SK-N-MC (cell line): ENCODE results near the gene BMP8A.
A peak's percentile ranks its signal among the peaks of the same experiment; 100 is the strongest.
"Not testable (repeated sequence)": the region's sequence is repeated elsewhere in the genome, so short reads cannot be mapped to it uniquely, and the experiment has no call there.

Experiments used
- DNase-seq: peaks from one replicate; pipeline ENCODE4 v3.0.0-alpha.2; 2011; ENCODE audit warnings: low read depth, low spot score
- H3K27ac ChIP-seq: fragments of 200-600 bp; sonication (generic); 2 replicates; pipeline ENCODE4 v1.5.1; 2016; ENCODE audit warnings: mixed run types
- H3K36me3 ChIP-seq: fragments of 200-600 bp; sonication (generic); 2 replicates; pipeline ENCODE4 v1.6.1; 2017; ENCODE audit warnings: antibody characterized with exemption, low read length, mixed read lengths; ENCODE audit not compliant: insufficient read depth
- H3K4me3 ChIP-seq: fragments of 200-600 bp; sonication (generic); 2 replicates; pipeline ENCODE4 v1.5.1; 2016
- H3K9ac ChIP-seq: fragments of 200-600 bp; sonication (generic); 2 replicates; pipeline ENCODE4 v1.8.0; 2017; ENCODE audit warnings: mixed run types, mixed read lengths; ENCODE audit not compliant: insufficient read length
- H3K9me3 ChIP-seq: fragments of 200-600 bp; sonication (generic); 2 replicates; pipeline ENCODE4 v1.6.1; 2017; ENCODE audit warnings: low read depth, mild to moderate bottlenecking, antibody characterized with exemption, low read length, moderate library complexity, mixed read lengths
- EZH2 ChIP-seq: fragments of 200-600 bp; sonication (generic); IDR thresholded peaks from one replicate; pipeline ENCODE4 v1.6.1; 2017; ENCODE audit warnings: antibody characterized with exemption
- FOXP2 ChIP-seq: optimal IDR thresholded peaks from 2 replicates; pipeline ENCODE3; 2011; ENCODE audit warnings: mild to moderate bottlenecking, moderate library complexity; ENCODE audit not compliant: insufficient read depth; ENCODE audit errors: extremely low read length, control extremely low read depth
- POLR2AphosphoS5 ChIP-seq: IDR thresholded peaks from 2 replicates; pipeline ENCODE4 v1.6.1; 2012; ENCODE audit warnings: mild to moderate bottlenecking, low read depth, low read length, borderline replicate concordance

The BMP8A gene

GRCh38 chr1:39491146-39491921 is at the start of gene BMP8A:
Gene BMP8A, plus strand, starts transcription at chr1:39491636. Its CDS starts 356 bp downstream, at chr1:39491992.
- H3K4me3 ChIP-seq, result peak within 1 kb of the TSS; percentile 71

GRCh38 chr1:39441797-39442196 is 49.6 kb upstream of the BMP8A start:
- H3K4me3 ChIP-seq, result no peak overlapping the region
- TF ChIP-seq FOXP2 (no peak), EZH2 (no peak), POLR2AphosphoS5 (no peak)
- peaks cover 63% of the 10 kb centered on the region for H3K36me3 ChIP-seq
- no peak overlapping the region for H3K9ac ChIP-seq
- DNase-seq, result no peak
- no peaks in the 10 kb centered on the region for H3K9me3 ChIP-seq
- H3K27ac ChIP-seq, result no peak overlapping the region

More at GRCh38 chr1:39491146-39491921, at the start of gene BMP8A:
- no peak within 1 kb of the TSS for H3K27ac ChIP-seq
- H3K36me3 ChIP-seq, result no peaks in the 10 kb centered on the region
- no peaks in the 10 kb centered on the region for H3K9me3 ChIP-seq
- no peak for TF ChIP-seq EZH2
- no peak for TF ChIP-seq FOXP2
- no peak for TF ChIP-seq POLR2AphosphoS5
- no peak within 1 kb of the TSS for H3K9ac ChIP-seq
- no peak for DNase-seq

- Histone ChIP-seq H3K4me3 (no peak overlapping the region), H3K9me3 (no peaks in the 10 kb centered on the region), H3K36me3 (peaks cover 80% of the 10 kb centered on the region), H3K9ac (no peak overlapping the region), H3K27ac (no peak overlapping the region)
- DNase-seq, result no peak
- no peak for TF ChIP-seq FOXP2
Observed at GRCh38 chr1:39445573-39445972, 45.9 kb upstream of the BMP8A start.

- TF ChIP-seq POLR2AphosphoS5 (no peak), FOXP2 (no peak)
- DNase-seq, result no peak
- Histone ChIP-seq H3K27ac (no peak overlapping the region), H3K4me3 (no peak overlapping the region), H3K36me3 (peaks cover 79% of the 10 kb centered on the region), H3K9ac (no peak overlapping the region), H3K9me3 (no peaks in the 10 kb centered on the region)
Observed at GRCh38 chr1:39446986-39447567, 44.4 kb upstream of the BMP8A start.

GRCh38 chr1:39450041-39450440 is 41.4 kb upstream of the BMP8A start:
- H3K4me3 ChIP-seq, H3K9ac ChIP-seq, DNase-seq, H3K27ac ChIP-seq, H3K9me3 ChIP-seq: not testable (repeated sequence)
- H3K36me3 ChIP-seq, result peaks cover 83% of the 10 kb centered on the region

- Histone ChIP-seq H3K4me3 (no peak overlapping the region), H3K9ac (no peak overlapping the region), H3K9me3 (no peaks in the 10 kb centered on the region), H3K27ac (no peak overlapping the region), H3K36me3 (peaks cover 84% of the 10 kb centered on the region)
- TF ChIP-seq FOXP2 (no peak), EZH2 (no peak), POLR2AphosphoS5 (no peak)
- no peak for DNase-seq
Observed at GRCh38 chr1:39450956-39451606, 40.4 kb upstream of the BMP8A start.

- Histone ChIP-seq H3K9me3 (no peaks in the 10 kb centered on the region), H3K36me3 (peaks cover 87% of the 10 kb centered on the region), H3K9ac (no peak overlapping the region), H3K4me3 (no peak overlapping the region), H3K27ac (no peak overlapping the region)
- TF ChIP-seq EZH2 (no peak), POLR2AphosphoS5 (no peak), FOXP2 (no peak)
- DNase-seq, result no peak
Observed at GRCh38 chr1:39452081-39452480, 39.4 kb upstream of the BMP8A start.

GRCh38 chr1:39452540-39452939 is 38.9 kb upstream of the BMP8A start:
- no peak overlapping the region for H3K9ac ChIP-seq
- no peak overlapping the region for H3K4me3 ChIP-seq
- peaks cover 87% of the 10 kb centered on the region for H3K36me3 ChIP-seq
- TF ChIP-seq EZH2 (no peak), POLR2AphosphoS5 (no peak), FOXP2 (no peak)
- no peak overlapping the region for H3K27ac ChIP-seq
- H3K9me3 ChIP-seq, result no peaks in the 10 kb centered on the region
- DNase-seq, result no peak

GRCh38 chr1:39453603-39454002 is 37.8 kb upstream of the BMP8A start:
- DNase-seq, result no peak
- TF ChIP-seq POLR2AphosphoS5, result no peak
- TF ChIP-seq EZH2, result no peak
- no peak for TF ChIP-seq FOXP2
- no peaks in the 10 kb centered on the region for H3K9me3 ChIP-seq
- H3K36me3 ChIP-seq, result peaks cover 87% of the 10 kb centered on the region
- H3K9ac ChIP-seq, result no peak overlapping the region
- no peak overlapping the region for H3K27ac ChIP-seq
- no peak overlapping the region for H3K4me3 ChIP-seq
